ENCODE data around the gene DHX15.

- TF ChIP-seq EGR1 (IDR thresholded peaks at IDR 0.05) (no peak), CEBPB (IDR thresholded peaks at IDR 0.05) (no peak), YY1 (IDR thresholded peaks at IDR 0.05; ENCODE audit: low read depth) (no peak)
These were observed 14.9 kb upstream of the DHX15 start for GRCh38 chr4:24599275-24599674.
